ENCODE measurements around the gene UBN1. TPM values are rescaled to one million over a fixed set of nuclear protein-coding genes. Genes with fewer than 3 reads are reported as not detected.

Gene UBN1
- total and polyA plus RNA-seq, 8 donors: 31.3 to 41.1 (median 36.4) TPM

DNA sequence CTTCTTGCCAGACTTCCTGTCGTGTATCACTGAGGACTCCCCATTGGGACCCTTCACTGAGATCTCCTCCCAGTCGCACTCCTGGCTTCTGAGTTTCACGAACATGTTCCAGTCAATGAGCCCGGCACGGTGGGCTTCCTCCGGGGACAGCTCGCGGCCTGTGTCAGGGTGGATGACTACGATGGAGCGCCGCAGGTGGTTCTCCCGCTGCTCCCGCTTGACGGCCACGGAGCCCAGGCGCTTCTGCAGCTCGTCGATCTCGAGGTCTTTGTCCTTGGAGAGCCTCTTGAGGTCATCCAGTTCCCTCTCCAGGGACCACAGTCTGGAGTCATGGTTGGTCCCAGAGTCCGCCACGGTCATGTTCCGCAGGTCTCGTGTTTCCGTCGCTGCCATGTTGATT, 36.2 kb downstream of the UBN1 start:
- Histone ChIP-seq H3K27me3 (no peaks in the 10 kb centered on the region), H3K9me3 (no peaks in the 10 kb centered on the region), H3K4me1 (no peaks in the 10 kb centered on the region), H3K36me3 (peaks cover 0 to 99% of the 10 kb centered on the region in 2 donors), H3K4me3 (no peak overlapping the region), H3K27ac (peak overlapping the region in 1 of 2 donors; percentile 16)
- TF ChIP-seq, protein P1, sequence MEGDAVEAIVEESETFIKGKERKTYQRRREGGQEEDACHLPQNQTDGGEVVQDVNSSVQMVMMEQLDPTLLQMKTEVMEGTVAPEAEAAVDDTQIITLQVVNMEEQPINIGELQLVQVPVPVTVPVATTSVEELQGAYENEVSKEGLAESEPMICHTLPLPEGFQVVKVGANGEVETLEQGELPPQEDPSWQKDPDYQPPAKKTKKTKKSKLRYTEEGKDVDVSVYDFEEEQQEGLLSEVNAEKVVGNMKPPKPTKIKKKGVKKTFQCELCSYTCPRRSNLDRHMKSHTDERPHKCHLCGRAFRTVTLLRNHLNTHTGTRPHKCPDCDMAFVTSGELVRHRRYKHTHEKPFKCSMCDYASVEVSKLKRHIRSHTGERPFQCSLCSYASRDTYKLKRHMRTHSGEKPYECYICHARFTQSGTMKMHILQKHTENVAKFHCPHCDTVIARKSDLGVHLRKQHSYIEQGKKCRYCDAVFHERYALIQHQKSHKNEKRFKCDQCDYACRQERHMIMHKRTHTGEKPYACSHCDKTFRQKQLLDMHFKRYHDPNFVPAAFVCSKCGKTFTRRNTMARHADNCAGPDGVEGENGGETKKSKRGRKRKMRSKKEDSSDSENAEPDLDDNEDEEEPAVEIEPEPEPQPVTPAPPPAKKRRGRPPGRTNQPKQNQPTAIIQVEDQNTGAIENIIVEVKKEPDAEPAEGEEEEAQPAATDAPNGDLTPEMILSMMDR (IDR thresholded peaks at IDR 0.05): no peak
- ATAC-seq: no peak
- intact Hi-C loops (cut with DNase I): no loop called here
- no peak for DNase-seq

DNA sequence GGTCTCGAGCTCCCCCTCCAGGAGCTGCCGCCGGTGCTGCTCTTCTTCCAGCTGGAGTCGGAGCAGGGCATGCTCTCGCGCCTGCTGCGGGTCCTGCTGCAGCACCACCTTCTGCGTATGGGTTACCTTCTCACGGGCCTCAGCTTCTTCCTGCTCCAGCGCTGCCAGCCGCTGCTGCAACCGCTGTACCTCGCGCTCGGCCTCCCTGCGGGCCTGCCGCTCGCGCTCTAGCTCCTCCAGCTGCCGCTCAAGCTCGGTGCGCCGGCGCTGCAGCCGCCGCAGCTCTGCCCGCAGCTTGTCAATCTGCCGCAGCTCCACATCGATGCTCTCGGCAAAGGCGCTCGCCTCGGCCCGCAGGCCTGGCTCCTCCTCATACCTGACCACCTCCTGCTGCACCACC, 36.9 kb downstream of the UBN1 start:
- TF ChIP-seq, protein P1 (IDR thresholded peaks at IDR 0.05): no peak
- no peak for ATAC-seq
- Histone ChIP-seq H3K9me3 (no peaks in the 10 kb centered on the region), H3K27me3 (no peaks in the 10 kb centered on the region), H3K27ac (no peak overlapping the region), H3K4me1 (no peaks in the 10 kb centered on the region), H3K36me3 (peaks cover 0 to 92% of the 10 kb centered on the region in 2 donors), H3K4me3 (no peak overlapping the region)
- no peak for DNase-seq
- intact Hi-C loops (cut with DNase I): no loop called here

GRCh38 chr16:4884972-4885874, 37.9 kb downstream of the UBN1 start:
- no peaks in the 10 kb centered on the region for H3K9me3 ChIP-seq
- TF ChIP-seq, protein P1 (IDR thresholded peaks at IDR 0.05): no peak
- H3K4me3 ChIP-seq: no peak overlapping the region
- H3K27ac ChIP-seq: no peak overlapping the region
- no peak for ATAC-seq
- H3K4me1 ChIP-seq: no peaks in the 10 kb centered on the region
- intact Hi-C loops (cut with DNase I): no loop called here
- H3K36me3 ChIP-seq: peaks cover 0 to 92% of the 10 kb centered on the region in 2 donors
- no peak for DNase-seq
- H3K27me3 ChIP-seq: no peaks in the 10 kb centered on the region

- TF ChIP-seq, protein P1 (IDR thresholded peaks at IDR 0.05): no peak
- intact Hi-C loops (cut with DNase I): no loop called here
- ATAC-seq (no peak), DNase-seq (no peak)
- Histone ChIP-seq H3K36me3 (peaks cover 0 to 92% of the 10 kb centered on the region in 2 donors), H3K4me3 (no peak overlapping the region), H3K4me1 (no peaks in the 10 kb centered on the region), H3K27ac (no peak overlapping the region), H3K9me3 (no peaks in the 10 kb centered on the region), H3K27me3 (no peaks in the 10 kb centered on the region)
Observed at GRCh38 chr16:4886151-4886550, 38.9 kb downstream of the UBN1 start.

GRCh38 chr16:4888428-4889135, 41.3 kb downstream of the UBN1 start:
- no peaks in the 10 kb centered on the region for H3K9me3 ChIP-seq
- no peaks in the 10 kb centered on the region for H3K4me1 ChIP-seq
- H3K27ac ChIP-seq: no peak overlapping the region
- peak in 1 of 4 donors; percentile 27 for DNase-seq
- no peak for ATAC-seq
- intact Hi-C loops (cut with DNase I): no loop called here
- peaks cover 0 to 89% of the 10 kb centered on the region in 2 donors for H3K36me3 ChIP-seq
- H3K27me3 ChIP-seq: no peaks in the 10 kb centered on the region
- no peak overlapping the region for H3K4me3 ChIP-seq
- TF ChIP-seq, protein P1 (IDR thresholded peaks at IDR 0.05): no peak

All from left lung (tissue), 10 donors.